ENCODE data around the gene ESRRB.
"Not testable (repeated sequence)": the region's sequence is repeated elsewhere in the genome, so short reads cannot be mapped to it uniquely, and the experiment has no call there.

Gene ESRRB

DNA sequence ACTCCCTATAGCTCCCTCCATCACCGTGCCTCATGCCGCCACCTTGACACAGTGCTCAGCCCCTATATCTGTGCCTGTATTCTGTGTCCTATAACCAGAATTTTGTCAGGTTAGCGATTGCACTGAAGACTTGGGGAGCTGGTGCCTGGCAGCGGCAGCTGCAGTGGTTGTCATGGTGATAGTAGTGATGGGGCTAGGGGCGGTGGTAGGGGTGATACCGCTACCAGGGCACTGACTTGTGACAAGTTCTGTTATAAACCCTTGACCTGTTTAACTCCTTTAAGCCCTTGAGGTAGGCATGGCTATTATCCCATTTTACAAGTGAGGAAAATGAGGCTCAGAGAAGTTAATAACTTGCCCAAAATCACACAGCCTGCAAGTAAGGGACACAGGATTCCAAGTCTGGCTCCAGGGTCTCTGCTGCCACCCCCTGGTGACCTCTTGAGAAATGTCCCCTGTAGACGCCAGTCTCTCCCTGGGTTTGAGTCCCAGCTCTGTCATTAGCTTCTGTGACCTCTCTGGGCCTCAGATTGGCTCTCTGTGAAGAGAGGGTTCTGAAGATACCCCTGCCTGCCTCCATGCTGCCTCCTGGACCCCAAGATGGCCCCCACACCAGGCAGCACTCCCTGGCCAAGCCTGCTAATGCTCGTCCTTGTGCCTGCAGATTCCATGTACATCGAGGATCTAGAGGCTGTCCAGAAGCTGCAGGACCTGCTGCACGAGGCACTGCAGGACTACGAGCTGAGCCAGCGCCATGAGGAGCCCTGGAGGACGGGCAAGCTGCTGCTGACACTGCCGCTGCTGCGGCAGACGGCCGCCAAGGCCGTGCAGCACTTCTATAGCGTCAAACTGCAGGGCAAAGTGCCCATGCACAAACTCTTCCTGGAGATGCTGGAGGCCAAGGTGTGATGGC is 121.9 kb downstream of the ESRRB start:
- DNase-seq (ENCODE audit: low read depth): no peak

DNA sequence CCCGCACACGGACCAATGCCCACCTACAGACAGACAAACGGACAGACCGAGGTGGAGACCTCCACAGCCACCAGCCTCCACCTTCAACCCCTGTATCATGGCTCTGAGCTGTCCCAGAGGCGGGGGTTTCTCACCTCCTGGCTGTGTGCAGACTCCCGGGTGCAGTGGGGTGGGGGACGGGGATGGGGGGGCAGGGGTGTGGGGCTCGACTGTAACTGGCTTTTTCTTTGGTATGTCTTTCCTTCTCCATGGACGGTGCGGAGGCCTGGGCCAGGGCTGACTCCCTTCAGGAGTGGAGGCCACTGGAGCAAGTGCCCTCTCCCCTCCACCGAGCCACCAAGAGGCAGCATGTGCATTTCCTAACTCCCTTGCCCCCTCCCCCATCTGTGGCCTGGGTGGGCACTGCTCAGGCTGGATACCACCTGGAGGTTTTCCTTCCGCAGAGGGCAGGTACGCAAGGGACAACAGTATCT is 122.6 kb downstream of the ESRRB start:
- DNase-seq (ENCODE audit: low read depth): no peak

DNA sequence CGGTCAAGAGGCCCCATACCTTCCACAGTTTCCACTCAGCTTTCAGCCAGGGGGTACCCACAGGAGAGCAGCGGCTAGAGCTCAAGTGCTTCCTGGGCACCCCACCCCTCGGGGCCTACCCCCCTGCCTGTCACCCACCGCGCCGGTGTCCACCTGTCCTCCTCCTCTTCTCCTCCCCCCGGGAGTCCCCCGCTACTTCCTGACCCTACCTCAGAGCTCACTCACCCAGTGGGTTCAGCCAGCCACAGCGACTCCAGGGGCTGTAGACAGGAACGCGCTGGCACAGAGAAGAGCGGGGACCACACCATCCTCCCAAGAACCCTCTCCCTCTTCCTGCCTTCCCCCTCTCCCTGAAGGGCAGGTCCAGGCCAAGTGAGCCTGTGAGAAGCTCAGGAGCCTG is 123.0 kb downstream of the ESRRB start:
- DNase-seq (ENCODE audit: low read depth): no peak

DNA sequence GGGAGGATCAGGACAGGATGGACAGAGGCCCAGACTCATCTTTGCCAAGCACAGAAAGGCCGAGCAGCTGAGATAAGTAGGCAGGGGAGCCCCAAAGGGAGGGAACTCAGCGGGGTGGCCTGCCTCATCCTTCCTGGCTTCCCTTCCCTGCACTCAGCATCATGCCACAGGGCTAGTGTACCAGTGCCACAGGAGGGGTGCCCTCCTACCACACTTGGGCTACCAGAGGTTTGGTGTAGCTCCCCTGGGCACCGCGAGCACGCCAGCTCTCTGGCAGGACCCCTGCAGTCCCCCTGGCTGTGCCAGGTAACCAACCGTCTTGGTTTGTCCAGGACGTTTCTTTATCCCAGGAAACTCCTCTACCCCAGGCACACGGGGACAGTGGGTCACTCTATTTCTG is 123.5 kb downstream of the ESRRB start:
- DNase-seq (ENCODE audit: low read depth): no peak

DNA sequence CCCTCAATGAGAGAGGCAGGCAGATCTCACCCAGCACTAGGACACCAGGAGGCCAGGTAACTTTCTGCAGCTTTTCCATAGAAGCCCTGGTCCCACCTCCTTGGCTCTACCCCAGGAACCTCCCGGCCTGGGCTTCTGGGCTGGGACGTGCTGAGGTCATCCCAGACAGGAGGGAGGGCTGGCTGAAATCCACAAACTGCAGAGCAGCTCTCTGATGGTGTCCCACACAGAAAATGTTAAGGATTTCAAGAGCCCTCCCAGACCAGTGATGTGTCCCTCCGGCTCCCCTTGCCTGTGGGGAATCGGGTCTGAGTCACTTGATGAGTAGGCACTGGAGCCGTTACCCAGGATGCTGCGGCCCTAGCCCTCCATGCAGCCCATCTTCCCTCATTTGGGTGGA is 124.1 kb downstream of the ESRRB start:
- DNase-seq (ENCODE audit: low read depth): no peak

DNA sequence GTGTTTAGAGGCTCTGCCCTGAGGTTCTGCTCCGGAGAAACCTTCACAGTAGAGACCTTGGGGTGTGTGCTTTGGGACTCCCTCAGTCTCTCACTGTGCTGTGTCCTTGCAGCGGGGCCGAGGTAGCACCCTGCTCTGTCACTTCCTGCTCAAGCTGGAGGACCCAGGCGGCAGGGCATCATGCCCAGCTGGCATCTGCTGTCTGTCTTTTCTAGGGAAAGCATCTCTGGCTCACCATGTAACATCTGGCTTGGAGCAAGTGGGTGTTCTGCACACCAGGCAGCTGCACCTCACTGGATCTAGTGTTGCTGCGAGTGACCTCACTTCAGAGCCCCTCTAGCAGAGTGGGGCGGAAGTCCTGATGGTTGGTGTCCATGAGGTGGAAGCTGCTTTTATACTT is 124.5 kb downstream of the ESRRB start:
- DNase-seq (ENCODE audit: low read depth): no peak

DNA sequence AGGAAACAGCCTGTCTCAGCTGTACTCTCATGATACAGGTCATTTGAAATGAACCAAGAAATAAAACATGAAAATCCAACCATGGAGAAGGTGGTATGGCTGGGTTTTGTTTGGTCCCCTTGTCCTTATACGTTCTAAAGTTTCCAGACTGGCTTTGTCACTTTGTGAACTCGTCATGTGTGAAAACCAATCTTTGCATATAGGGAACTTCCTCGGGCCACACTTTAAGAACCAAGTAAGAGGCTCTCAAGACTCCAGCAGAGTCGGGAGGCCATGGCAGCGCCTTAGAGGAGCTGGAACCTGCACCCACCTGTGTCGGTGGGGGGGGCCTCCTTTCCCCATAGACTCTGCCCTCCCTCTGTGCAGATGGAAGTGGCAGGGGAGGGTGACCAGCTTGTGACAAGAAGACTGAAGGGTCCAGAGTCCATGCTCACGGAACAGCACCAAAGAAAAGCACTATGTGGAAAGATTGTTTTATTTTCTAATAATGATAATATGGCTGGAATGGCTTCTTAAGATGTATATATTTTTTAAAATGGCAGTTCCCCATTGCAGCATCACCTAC is 125.3 kb downstream of the ESRRB start:
- DNase-seq (ENCODE audit: low read depth): no peak

DNA sequence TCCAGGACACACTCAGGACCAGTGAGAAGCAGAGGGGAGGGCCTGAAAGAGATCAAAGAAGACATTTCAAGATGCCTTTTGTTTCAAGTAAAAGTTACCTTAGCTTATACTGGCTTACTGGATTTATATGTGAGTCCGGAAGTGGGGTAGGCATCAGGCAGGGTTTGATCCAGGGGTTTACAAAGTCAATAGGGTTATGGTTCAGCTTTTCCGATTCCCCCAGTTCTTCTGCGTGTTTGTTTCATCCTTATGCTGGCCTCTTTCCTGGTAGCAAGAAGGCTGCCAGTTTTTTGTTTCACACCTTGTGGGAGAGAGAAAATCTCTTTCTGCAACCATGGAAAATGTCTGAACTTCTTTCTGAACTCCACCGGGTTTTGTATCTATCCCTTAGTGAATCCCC is 126.3 kb downstream of the ESRRB start:
- DNase-seq (ENCODE audit: low read depth): no peak

DNA sequence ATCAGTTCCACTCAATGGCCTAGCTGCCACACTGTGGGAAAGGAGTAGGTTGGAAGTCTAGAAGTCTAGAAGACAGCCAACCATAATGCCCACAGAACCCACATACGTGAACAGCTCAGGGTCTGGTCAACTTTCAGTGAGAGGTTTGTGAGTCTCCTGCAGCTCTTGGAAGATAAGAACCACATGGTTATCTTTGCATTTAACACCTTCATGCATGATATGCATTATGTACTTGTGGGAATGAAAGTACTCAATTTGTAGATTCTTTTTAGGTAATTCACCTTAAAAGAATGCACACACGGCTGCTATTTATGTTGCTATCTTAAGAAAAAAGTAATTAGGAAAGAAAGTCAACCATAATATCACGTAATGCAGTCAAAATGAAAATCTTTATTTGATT is 126.7 kb downstream of the ESRRB start:
- no peak for DNase-seq (ENCODE audit: low read depth)

DNA sequence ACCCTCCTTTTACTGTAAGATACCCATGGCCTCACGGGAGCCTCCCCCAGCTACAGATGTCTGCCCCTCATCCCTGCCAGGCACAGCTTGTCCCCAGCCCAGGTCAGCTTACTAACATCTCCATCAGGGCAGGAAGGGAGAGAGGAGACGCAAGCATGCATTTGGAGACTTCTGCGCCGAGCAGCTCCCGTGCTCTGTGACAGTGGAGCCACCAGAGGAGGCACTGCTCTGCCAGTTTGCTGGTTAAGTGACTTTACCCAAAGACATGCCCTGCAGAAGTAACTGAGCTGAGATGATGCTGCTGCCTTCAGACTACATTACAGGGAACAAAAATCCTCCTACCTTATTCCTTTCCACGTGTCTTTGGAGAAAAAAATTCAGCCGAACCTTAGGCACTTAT is 133.4 kb downstream of the ESRRB start:
- DNase-seq (ENCODE audit: low read depth): no peak

DNA sequence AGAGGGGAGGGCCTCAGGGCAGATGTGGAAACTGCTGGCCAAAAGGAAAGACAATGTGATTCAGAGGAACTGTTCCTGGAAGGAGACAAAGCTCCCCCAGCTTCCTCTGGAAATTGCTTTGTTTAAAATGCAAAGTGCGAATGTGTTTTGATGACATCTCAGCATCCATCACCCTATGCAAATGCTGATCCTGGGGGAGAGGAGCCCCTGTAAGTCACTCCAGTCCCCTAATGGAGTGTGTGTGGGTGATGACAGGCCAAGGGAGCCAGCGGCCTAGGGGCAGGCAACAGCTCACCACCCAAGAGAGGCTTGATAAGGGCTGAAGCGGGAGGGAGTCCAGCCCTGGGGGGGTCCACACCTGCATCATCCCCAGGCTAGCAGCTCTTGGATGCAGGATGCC is 134.2 kb downstream of the ESRRB start:
- no peak for DNase-seq (ENCODE audit: low read depth)

DNA sequence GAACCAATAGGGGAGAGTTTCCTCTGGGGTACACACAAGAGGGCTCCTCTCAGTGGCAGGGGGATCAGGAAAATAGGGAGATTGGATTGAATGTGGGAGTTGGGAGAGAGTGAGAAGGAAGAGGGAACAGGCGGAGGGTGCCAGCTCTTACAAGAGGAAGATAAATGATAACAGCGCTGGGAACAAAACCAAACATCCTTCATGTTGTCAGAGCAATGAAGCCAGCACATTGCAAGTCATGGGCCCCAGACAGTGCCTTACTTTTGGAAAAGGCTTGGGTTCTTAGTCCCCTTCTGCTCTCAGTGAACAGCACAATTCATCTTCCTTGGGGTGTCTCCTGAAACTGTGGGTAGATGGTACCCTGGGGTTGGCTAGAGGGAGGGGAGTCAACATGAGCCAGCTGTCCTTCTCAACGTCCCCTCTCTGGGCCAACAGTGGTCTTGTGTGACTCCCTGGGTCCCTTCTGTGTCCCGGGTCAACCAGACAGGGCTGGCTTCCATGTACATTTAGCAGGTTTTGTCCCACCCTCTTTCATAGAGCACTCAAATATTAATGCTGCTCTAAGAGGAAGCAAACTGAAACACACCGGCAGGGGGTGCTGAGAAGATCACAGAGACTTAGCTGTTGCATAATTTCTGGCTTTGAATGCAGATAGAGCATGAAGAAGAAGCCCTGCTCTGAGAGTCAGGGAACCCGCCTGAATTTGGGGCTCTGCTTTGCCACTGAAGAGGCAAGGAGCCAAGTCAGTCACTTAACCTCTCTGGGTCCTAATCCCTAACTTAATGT is 138.5 kb downstream of the ESRRB start:
- DNase-seq (ENCODE audit: low read depth): no peak

DNA sequence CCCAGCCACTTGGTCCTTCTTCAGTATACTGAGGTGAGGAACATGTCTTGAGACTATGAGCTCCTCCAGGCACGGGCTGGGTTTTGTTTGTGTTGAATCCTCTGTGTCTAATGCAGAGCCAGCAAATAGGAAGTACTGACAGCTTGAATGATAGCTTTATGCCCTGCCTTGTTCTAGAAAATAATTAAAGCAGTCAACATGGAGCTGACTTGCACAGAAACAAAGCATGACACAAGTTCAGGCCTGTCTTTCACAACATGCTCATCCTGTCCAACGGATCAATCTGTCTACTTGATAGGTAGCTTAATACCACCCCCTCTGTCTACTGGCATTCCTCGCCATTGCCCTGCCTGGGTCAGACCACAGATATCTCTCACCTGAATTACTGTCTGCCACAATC is 140.9 kb downstream of the ESRRB start:
- DNase-seq (ENCODE audit: low read depth): no peak

DNA sequence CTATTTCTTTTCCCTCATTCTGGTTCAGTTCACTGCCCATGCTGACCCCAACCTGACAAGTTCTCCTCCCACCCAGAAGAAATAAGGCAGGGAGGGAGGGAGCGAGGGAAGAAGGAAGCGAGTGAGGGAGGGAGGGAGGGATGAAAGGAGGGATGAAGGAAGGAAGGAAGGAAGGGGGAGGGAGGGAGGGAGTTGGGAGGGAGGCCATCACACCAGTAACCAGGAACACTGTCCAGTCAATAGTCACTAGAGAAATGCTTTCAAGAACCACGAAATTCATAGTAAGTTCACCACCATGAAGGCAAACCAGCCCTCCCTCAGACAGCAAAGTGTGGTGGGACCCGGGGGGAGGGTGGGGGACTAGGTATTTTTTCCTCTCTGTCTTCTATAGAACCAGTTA is 142.4 kb downstream of the ESRRB start:
- no peak for DNase-seq (ENCODE audit: low read depth)

DNA sequence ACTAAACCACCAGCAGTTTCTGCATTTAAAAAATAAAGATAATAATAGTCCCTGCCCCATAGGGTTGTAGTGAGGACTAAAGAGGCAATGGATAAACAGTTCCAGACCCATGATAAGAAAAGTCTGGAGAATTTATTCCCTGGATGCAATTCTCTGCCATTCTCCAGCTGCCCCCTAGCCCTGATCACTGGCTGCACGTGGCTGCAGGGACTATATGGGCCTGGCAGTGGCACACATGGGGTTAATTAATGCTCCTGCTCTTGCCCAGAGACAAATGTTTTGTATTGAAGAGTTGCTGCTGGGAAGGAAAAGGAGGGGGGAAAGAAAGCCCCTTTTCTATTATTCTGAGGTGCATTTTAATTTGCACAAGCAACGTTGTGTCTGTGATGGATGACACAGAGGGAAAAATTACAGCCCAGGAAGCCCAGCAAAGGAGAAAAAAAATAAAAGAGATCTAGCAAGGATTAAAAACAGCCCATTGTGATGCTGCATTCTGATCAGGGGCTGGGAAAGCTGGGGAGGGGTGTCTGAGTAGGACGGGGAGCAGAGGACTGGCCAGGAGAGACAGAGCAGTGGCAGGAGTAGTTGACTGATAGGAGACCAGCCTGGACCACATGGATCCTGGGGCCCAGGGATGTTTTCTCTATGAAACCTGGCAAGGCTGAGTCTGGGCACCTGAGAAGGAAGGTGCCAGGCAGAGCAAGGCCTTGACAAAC is 149.3 kb downstream of the ESRRB start:
- no peak for DNase-seq (ENCODE audit: low read depth)

DNA sequence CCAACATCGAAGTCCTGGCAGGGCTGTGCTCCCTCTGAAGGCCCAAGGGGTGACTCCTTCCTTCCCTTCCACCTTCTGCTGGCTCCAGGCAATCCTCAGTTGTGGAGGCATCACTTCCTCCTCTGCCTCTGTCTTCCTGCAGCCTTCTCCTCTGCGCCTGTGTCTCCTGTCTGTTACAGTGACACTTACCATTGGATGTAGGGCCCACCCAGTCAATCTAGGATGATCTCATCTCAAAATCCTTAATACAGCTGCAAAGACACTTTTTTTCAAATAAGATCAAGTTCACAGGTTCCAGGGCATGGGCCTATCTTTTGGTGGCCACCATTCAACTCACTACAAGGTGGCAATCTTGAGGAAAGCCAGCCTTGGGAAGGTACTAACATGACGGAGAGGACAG is 155.1 kb downstream of the ESRRB start:
- DNase-seq (ENCODE audit: low read depth): no peak

DNA sequence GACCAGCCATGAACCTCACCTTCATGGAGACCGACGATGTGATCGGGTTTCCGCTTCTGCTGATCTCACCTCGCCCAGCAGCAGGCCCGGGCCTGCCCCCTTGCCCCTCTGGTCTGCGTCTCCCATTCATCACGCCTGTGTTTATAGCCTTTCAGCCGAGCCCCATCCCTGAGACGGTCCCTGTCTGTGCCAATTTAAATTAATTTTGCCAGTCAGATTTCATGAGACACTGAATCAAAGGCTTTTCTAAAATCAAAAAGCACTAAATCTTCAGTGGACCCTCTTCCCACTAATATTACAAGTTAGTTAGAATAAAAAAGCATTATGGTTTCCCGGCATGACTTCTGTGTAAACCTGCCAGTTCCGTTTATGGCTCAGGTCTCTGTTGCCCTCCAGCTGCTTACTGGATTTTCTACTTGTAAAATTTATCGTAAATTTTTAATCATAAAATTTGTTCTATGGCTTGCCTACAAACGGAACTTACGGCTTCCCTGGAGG is 155.9 kb downstream of the ESRRB start:
- no peak for DNase-seq (ENCODE audit: low read depth)

DNA sequence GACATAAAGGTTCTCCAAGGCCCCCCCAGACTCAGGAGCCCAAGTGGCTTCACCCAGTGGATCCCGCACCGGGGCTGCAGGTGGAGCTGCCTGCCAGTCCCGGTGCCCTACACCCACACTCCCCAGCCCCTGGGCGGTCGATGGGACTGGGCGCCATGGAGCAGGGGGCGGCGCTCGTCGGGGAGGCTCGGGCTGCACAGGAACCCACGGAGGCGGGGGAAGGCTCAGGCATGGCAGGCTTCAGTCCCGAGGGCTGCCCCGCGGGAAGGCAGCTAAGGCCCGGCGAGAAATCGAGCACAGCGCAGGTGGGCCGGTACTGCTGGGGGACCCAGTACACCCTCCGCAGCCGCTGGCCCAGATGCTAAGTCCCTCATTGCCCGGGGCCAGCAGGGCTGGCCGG is 160.7 kb downstream of the ESRRB start:
- not testable (repeated sequence) for DNase-seq (ENCODE audit: low read depth)

DNA sequence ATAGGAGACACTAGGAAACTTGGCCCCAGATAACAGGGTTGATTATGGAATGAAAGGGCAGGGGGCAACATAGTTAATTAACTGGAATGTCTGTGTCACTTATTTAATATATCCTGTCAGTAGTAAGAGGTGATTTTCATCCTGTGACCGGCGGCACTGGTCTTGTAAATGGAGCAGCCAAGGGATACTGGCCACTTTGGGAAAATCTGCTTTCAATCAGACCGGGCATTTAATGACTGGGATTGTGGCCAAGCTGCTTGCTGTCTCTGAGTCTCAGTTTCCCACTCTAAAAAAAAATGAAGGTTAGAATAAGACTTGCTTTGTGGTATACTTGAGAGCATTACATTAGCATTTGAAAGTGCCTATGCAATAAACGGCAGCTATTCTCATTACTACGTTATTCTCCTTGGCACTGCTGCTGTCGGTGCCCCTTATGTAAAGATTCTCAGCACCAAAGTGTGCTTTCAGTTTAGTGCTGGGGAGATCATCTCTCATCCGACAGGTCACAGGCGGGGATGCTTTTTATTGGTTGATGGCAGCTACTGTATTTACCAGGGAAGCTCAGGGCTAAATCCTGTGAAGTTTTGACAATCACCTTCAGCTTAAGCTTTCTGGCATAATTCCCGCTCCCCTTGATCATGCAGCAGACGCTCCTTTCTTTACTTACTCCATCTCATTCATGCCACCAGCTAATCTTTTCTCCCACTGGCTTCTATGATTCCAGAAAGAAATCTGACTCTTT is 162.1 kb downstream of the ESRRB start:
- DNase-seq (ENCODE audit: low read depth): no peak

DNA sequence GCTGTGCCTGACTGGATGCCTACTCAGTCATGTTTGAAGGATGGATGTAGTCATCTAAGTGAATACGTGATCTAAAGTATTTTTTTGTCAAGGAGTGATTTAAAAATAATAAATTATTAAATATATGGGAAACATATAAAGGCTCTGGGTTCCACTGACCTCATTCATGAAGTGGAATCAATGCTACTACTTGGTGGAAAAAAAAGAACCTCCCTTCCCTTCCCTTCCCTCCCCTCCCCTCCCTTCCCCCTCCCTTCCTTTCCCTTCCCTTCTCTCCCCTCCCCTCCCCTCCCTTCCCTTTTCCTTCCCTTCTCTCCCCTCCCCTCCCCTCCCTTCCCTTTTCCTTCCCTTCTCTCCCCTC is 162.7 kb downstream of the ESRRB start:
- DNase-seq (ENCODE audit: low read depth): no peak

DNA sequence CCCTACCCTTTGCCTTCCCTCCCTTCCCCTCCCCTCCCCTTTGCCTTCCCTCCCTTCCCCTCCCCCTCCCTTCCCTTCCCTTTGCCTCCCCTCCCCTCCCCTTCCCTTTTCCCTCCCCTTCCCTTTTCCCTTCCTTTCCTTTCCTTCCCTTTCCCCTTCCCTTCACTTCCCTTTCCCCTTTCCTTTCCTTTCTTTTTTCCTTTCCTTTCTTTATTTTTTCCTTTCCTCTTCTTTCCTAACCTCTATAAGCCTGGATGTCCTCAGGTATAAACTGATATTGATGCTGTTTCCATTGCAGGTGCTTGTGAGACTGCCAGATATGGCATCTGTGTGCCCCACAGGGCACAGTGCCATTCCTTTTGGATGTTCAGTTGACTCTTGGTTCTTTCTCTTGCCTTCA is 163.2 kb downstream of the ESRRB start:
- no peak for DNase-seq (ENCODE audit: low read depth)

Data from stimulated activated CD8-positive, alpha-beta memory T cell treated with anti-CD3 and anti-CD28 coated beads, Interleukin-12 subunit alpha, Interleukin-12 subunit beta, amount 100 ng/mL, for 4 hours (primary cell).